Neural progenitor cell (in vitro differentiated cells): ENCODE results near the gene MCRIP2.

Experiments
- EZH2 ChIP-seq: fragments of 200-600 bp; sonication (generic); IDR thresholded peaks from 2 replicates; pipeline ENCODE4 v1.6.1; 2017; ENCODE audit warnings: antibody characterized with exemption, mild to moderate bottlenecking, moderate library complexity
- EZH2phosphoT487 ChIP-seq: fragments of 200-600 bp; sonication (generic); IDR thresholded peaks from 2 replicates; pipeline ENCODE4 v1.6.1; 2017; ENCODE audit warnings: antibody characterized with exemption
- TF ChIP-seq, protein P1 (sequence below): fragments of 200-600 bp; sonication (generic); IDR thresholded peaks from 2 replicates; pipeline ENCODE4 v1.5.1; 2017; ENCODE audit warnings: antibody characterized with exemption, mild to moderate bottlenecking

DNA sequence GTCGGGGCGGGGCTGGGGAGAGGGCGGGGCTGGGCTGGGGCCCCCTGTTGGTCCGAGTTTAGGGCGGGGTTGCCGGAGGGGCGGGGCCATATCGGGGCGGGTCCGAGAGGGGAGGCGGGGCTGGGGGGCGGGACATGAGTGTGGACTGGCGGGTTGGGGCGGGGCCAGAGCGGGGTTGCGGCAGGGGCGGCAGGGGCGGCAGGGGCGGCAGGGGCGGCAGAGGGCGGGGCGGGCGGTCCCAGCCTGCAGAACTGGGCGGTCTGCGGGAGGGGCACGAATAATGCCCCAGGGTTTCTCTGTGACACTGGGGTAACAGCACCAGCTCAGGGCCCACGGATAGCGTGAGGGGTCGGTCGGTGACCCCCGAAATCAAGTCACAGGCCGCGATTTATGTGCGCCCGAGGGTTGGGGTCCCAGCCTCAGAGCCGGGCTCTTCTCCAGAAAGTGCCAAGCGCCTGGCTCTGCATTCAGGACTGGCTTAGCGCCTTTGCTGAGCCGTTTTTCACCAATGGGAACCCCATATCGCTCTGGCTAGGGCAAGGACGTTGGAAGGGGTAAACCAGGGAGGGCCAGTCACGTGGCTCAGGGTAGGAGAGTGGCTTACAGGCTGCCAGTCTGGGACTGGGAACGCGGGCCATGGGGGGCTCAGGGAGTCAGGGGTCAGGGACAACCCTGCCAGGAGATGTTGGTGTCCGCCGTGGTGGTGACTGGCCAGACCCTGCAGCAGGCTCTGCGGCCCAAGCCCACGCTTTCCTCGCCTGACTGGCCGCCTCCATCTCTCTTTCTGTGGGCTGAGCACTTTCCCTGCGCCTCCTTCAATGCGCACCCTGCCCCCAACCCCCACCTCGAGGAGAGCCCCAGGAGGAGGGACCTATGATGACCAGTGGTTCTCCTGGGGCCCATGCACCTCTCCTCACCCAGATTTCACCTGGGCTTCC lies 4.3 kb upstream of the MCRIP2 start:
- TF ChIP-seq, protein P1, sequence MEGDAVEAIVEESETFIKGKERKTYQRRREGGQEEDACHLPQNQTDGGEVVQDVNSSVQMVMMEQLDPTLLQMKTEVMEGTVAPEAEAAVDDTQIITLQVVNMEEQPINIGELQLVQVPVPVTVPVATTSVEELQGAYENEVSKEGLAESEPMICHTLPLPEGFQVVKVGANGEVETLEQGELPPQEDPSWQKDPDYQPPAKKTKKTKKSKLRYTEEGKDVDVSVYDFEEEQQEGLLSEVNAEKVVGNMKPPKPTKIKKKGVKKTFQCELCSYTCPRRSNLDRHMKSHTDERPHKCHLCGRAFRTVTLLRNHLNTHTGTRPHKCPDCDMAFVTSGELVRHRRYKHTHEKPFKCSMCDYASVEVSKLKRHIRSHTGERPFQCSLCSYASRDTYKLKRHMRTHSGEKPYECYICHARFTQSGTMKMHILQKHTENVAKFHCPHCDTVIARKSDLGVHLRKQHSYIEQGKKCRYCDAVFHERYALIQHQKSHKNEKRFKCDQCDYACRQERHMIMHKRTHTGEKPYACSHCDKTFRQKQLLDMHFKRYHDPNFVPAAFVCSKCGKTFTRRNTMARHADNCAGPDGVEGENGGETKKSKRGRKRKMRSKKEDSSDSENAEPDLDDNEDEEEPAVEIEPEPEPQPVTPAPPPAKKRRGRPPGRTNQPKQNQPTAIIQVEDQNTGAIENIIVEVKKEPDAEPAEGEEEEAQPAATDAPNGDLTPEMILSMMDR, result no peak
- TF ChIP-seq EZH2 (no peak), EZH2phosphoT487 (no peak)
